Osteoblast (primary cell): ENCODE results near the gene ZNF567. TPM values are rescaled to one million over a fixed set of nuclear protein-coding genes. Genes with fewer than 3 reads are reported as not detected.

Experiments used
- DNase-seq: peaks from one replicate; pipeline ENCODE4 v3.0.0; 2011; ENCODE audit warnings: low spot score, mixed read lengths; ENCODE audit not compliant: insufficient read length; ENCODE audit errors: missing footprints
- H2AFZ ChIP-seq: 2 replicates; pipeline ENCODE4 v1.6.0; 2011; ENCODE audit warnings: mild to moderate bottlenecking, low read length
- H3K27ac ChIP-seq: 2 replicates; pipeline ENCODE4 v1.5.1; 2011; ENCODE audit warnings: mild to moderate bottlenecking, low read depth, low read length, moderate library complexity
- H3K27me3 ChIP-seq: 2 replicates; pipeline ENCODE4 v1.6.0; 2012; ENCODE audit warnings: mild to moderate bottlenecking, control low read depth, inconsistent platforms, low read length, moderate library complexity; ENCODE audit not compliant: insufficient read depth
- H3K36me3 ChIP-seq: 2 replicates; pipeline ENCODE4 v1.5.1; 2011; ENCODE audit warnings: mild to moderate bottlenecking, low read length, control low read depth, moderate library complexity; ENCODE audit not compliant: insufficient read depth
- H3K4me1 ChIP-seq: 2 replicates; pipeline ENCODE4 v1.5.1; 2011; ENCODE audit warnings: mild to moderate bottlenecking, low read length, control low read depth, moderate library complexity; ENCODE audit not compliant: insufficient read depth
- H3K4me2 ChIP-seq: 2 replicates; pipeline ENCODE4 v1.6.0; 2011; ENCODE audit warnings: mild to moderate bottlenecking, low read length; ENCODE audit not compliant: insufficient read depth
- H3K4me3 ChIP-seq: fragments of 200-600 bp; sonication (generic); 3 replicates; pipeline ENCODE4 v1.5.1; 2012; ENCODE audit warnings: mild to moderate bottlenecking, low read length, inconsistent platforms; ENCODE audit not compliant: insufficient read depth
- H3K79me2 ChIP-seq: 2 replicates; pipeline ENCODE4 v1.6.0; 2012; ENCODE audit warnings: mild to moderate bottlenecking, low read length, control low read depth, inconsistent platforms; ENCODE audit not compliant: insufficient read depth
- H3K9me3 ChIP-seq: 2 replicates; pipeline ENCODE4 v1.5.1; 2011; ENCODE audit warnings: low read depth, low read length, control low read depth
- H4K20me1 ChIP-seq: 2 replicates; pipeline ENCODE4 v1.6.0; 2012; ENCODE audit warnings: mild to moderate bottlenecking, low read length, control low read depth; ENCODE audit not compliant: insufficient read depth
- total RNA-seq: library from RNA; depleted of rRNA; stranded (reverse); fragments of >200 nt; gene quantifications from 2 replicates; pipeline ENCODE4 v1.2.3, GENCODE V29; 2012
- TF ChIP-seq, protein P1 (sequence below): IDR thresholded peaks from 2 replicates; pipeline ENCODE4 v1.5.1; 2011; ENCODE audit warnings: mild to moderate bottlenecking, low read depth, low read length, moderate library complexity; ENCODE audit errors: extremely low read depth

The ZNF567 gene
- total RNA-seq, 1 donor = 8.0 TPM

DNA sequence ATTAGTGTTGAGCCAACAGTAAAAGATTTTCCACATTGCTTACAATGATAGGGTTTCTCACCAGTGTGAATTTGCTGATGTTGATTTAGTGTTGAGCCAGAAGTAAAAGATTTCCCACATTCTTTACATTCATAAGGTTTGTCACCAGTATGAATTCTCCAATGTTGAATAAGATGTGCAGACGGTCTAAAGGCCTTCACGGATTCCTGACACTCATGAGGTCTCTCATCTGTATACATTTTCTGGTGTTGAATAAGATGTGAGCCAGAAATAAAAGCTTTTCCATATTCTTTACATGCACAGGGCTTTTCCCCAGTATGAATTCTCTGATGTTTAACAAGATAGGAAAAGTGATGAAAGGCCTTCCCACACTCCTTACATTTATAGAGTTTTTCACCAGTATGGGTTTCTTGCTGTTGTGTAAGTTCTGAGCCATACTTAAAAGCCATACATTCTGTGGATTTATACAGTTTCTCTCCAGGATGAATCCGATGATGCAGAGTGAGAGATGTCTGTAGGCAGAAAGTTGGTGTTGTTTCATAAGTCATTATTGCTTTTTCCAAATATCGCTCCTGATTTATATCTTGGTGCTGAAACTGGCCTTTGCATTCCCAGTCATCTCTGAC, 62.8 kb downstream of the ZNF567 start:
- TF ChIP-seq, protein P1, sequence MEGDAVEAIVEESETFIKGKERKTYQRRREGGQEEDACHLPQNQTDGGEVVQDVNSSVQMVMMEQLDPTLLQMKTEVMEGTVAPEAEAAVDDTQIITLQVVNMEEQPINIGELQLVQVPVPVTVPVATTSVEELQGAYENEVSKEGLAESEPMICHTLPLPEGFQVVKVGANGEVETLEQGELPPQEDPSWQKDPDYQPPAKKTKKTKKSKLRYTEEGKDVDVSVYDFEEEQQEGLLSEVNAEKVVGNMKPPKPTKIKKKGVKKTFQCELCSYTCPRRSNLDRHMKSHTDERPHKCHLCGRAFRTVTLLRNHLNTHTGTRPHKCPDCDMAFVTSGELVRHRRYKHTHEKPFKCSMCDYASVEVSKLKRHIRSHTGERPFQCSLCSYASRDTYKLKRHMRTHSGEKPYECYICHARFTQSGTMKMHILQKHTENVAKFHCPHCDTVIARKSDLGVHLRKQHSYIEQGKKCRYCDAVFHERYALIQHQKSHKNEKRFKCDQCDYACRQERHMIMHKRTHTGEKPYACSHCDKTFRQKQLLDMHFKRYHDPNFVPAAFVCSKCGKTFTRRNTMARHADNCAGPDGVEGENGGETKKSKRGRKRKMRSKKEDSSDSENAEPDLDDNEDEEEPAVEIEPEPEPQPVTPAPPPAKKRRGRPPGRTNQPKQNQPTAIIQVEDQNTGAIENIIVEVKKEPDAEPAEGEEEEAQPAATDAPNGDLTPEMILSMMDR = no peak
- no peak overlapping the region for H2AFZ ChIP-seq
- H3K4me1 ChIP-seq = no peaks in the 10 kb centered on the region
- peaks cover 48% of the 10 kb centered on the region for H3K36me3 ChIP-seq
- no peaks in the 10 kb centered on the region for H3K27me3 ChIP-seq
- no peak for DNase-seq
- H3K9me3 ChIP-seq = peaks cover 61% of the 10 kb centered on the region
- no peaks in the 10 kb centered on the region for H3K79me2 ChIP-seq
- H4K20me1 ChIP-seq = no peaks in the 10 kb centered on the region
- no peak overlapping the region for H3K4me2 ChIP-seq
- no peak overlapping the region for H3K4me3 ChIP-seq
- H3K27ac ChIP-seq = no peak overlapping the region

Other genes with a start within 250 kb of the ZNF567 start
- 13.8 and 20.9 TPM in 2 replicates for gene ZNF566, start 198.1 kb upstream of the ZNF567 start, total RNA-seq
- gene ZNF260, start 159.3 kb upstream of the ZNF567 start, total RNA-seq = 15.6 and 35.4 TPM in 2 replicates
- 11.9 and 13.3 TPM in 2 replicates for gene ZNF529, start 114.3 kb upstream of the ZNF567 start, total RNA-seq
- 12.3 and 16.2 TPM in 2 replicates for gene ZNF382, start 82.3 kb upstream of the ZNF567 start, total RNA-seq
- gene ZNF461, start 20.8 kb upstream of the ZNF567 start, total RNA-seq = 8.8 and 12.7 TPM in 2 replicates
- 2.5 and 3.2 TPM in 2 replicates for gene ZNF850, start 85.2 kb downstream of the ZNF567 start, total RNA-seq
- gene ZNF790, start 150.8 kb downstream of the ZNF567 start, total RNA-seq = 6.9 and 8.3 TPM in 2 replicates
- gene ZNF345, start 163.3 kb downstream of the ZNF567 start, total RNA-seq = 4.7 and 5.3 TPM in 2 replicates
- 4.0 and 4.7 TPM in 2 replicates for gene ZNF829, start 228.7 kb downstream of the ZNF567 start, total RNA-seq
- gene ZNF568, start 228.7 kb downstream of the ZNF567 start, total RNA-seq = 13.3 and 14.8 TPM in 2 replicates